HG02763 (cell line): ENCODE data around the gene REG3G.
"Not testable (repeated sequence)": the region's sequence is repeated elsewhere in the genome, so short reads cannot be mapped to it uniquely, and the experiment has no call there.

Source experiments
- ATAC-seq: cut with Tn5 transposase; IDR thresholded peaks from one replicate; pipeline ENCODE4 v1.9.1; 2021; ENCODE audit warnings: mild to moderate bottlenecking, moderate library complexity; ENCODE audit not compliant: unreplicated experiment

REG3G gene

DNA sequence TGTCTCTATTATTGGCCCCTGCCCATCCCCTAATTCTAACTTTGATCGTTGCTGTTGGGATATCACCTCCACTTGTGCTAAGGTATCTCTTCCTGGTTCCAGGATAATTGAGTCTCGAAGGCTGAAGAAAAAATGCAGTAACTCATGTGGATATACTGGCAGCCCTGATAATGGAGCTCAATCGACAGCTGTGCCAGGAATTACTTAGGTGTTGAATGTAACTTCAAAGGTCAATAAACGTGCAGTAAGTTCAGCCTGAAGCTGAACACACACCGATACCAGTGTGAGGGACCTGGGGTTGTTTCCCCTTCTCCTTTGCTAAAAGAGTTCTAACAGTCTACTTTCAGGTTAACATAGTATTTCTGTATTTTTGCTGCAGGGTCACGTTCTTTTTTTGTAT, 11.9 kb upstream of the REG3G start:
- ATAC-seq, result no peak

DNA sequence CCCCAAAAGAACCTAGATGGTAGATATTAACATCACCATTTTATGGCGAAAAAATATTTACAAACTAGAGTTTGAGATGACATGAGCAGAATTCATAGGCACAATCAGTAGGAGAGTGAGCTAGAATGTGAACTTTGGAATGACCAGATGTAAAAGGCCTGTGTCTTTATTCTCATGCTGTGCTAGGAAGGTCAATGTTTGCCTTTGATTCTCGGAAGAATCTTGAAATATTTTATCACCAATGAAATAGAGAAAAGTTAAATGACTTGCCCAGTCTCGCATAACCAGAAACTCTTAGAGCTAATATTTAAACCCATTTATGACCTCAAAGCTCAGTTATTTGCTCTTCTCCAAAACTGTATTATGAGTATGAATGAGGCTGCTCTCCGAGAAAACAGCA, 9.2 kb upstream of the REG3G start:
- no peak for ATAC-seq

DNA sequence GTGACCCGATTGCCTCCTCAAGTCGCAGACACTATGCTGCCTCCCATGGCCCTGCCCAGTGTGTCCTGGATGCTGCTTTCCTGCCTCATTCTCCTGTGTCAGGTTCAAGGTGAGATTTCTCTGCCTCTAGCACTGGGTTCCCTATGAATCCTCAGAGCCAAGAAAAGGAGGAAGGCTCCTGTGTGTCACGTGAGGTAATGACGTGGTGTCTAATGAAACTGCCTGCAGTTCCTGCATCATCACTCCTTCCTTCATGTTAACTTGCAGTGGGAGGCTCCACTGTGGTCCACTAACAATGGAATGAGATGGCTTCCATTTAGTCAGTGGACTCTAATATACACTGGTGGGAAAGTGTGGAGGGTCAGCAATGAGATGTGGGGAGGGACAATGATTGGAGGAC, 559 bp downstream of the REG3G start:
- ATAC-seq, result no peak

DNA sequence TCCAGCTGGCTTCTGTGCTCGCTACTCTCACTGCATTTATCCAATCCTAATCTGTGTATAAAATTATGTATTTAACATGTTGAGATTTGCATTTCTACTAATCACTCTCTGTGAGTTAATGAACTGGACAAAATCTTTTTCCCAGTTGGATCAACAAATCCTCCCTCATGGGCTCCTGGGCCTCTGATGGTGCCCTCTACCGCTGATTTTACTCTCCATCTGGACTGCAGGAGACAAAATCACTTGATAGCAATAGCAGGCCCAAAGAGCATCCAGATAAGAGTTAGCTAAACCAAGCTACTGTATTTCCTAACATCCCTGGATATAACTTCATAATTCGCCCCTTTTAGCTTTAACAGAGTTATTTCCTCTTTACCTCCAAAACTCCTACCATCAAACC, 14.4 kb downstream of the REG3G start:
- no peak for ATAC-seq

DNA sequence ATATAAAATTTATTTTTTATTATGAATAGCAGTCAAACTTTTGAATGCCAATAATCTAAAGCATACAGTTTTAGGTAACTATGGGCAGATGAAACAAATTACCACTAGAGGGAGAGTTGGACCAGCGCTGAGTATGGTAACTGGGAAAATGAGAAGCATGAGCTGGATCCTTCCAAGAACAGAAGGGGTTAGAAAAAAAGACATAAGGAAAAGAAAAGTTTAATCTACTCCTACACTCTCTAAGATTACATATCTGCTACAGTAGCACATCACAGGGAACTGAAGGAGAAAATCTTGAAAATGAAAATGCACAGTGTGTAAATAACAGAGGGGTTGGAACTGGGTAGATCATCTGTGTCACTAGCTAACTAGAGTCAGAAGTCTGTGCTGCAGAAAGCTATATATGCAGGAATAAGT, 15.5 kb downstream of the REG3G start:
- no peak for ATAC-seq

DNA sequence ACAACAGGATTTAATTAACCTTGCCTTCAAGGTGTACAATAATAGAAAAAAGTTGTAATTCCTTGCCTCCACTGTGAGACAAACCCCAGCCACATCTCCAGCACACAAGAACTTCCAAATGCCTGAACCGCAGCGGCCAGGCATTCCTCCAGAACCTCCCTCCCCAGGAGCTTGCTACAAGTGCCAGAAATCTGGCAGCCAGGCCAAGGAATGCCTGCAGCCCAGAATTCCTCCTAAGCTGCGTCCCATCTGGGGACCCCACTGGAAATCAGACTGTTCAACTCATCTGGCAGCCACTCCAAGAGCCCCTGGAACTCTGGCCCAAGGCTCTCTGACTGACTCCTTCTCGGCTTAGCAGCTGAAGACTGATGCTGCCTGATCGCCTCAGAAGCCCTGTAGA, 28.0 kb downstream of the REG3G start:
- ATAC-seq, result not testable (repeated sequence)

DNA sequence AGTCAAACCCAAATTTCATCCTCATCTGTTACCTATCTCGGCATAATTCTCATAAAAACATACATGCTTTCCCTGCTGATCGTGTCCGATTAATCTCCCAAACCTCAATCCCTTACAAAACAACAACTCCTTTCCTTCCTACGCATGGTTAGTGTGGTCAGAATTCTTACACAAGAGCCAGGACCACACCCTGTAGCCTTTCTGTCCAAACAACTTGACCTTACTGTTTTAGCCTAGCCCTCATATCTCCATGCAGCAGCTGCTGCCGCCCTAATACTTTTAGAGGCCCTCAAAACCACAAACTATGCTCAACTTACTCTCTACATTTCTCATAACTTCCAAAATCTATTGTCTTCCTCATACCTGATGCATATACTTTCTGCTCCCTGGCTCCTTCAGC, 29.3 kb downstream of the REG3G start:
- not testable (repeated sequence) for ATAC-seq

DNA sequence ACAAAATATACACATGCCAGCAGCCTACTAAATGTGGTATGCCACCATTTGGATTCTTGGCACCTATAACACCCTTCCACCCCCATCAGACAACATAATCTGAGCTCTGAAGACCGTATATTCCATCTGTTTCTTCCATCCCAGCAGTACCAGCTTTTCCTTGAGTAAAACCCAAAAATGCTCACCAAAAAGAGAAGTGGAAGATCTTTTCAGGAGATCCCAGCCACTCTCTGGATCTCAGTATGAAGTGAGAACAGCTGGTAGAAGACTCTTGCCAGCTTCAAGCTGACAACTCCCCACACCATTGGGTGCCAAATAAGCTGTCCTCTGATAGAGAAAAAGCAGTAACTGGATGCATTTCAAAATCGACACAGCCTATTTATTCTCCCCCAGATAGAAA, 39.7 kb downstream of the REG3G start:
- ATAC-seq, result no peak

DNA sequence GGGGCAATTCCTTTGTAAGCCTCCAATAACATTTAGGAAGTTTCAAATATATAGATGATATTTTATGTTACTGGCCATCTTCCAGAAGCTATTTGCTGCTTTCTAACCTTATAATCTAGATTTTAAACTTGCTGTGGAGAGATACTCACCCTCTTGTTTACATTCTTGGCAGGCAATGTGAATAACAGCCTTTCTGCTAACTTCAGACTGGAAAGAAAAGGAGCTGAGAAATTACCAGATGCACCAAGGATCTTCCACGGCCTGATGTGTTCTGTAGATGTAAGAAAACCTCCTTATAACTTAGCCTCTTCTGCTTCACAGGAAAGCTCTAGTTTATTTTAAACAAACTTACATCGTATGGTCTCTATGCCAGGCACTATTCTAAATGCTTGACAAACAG, 45.6 kb downstream of the REG3G start:
- no peak for ATAC-seq
